KMS-11 (cell line): ENCODE data around the gene CROT.

Source experiments
- H2AFZ ChIP-seq: fragments of 200-600 bp; sonication (generic); 2 replicates; pipeline ENCODE4 v1.6.1; 2016; ENCODE audit warnings: antibody characterized with exemption, mixed run types, low read depth
- H3K27ac ChIP-seq: fragments of 200-600 bp; sonication (generic); 2 replicates; pipeline ENCODE4 v1.6.1; 2016; ENCODE audit warnings: mild to moderate bottlenecking, mixed run types
- H3K27me3 ChIP-seq: fragments of 200-600 bp; sonication (generic); 2 replicates; pipeline ENCODE4 v1.6.1; 2017; ENCODE audit warnings: mild to moderate bottlenecking, low read depth, mixed run types, moderate library complexity; ENCODE audit not compliant: insufficient read depth
- H3K36me3 ChIP-seq: fragments of 200-600 bp; sonication (generic); 2 replicates; pipeline ENCODE4 v1.6.1; 2017; ENCODE audit warnings: mild to moderate bottlenecking, mixed run types; ENCODE audit not compliant: insufficient read depth
- H3K4me1 ChIP-seq: fragments of 200-600 bp; sonication (generic); 2 replicates; pipeline ENCODE4 v1.6.1; 2016; ENCODE audit warnings: mild to moderate bottlenecking, low read depth, mixed run types; ENCODE audit not compliant: poor library complexity, severe bottlenecking
- H3K4me2 ChIP-seq: fragments of 200-600 bp; sonication (generic); 2 replicates; pipeline ENCODE4 v1.7.0; 2016; ENCODE audit warnings: mild to moderate bottlenecking, mixed run types
- H3K4me3 ChIP-seq: fragments of 200-600 bp; sonication (generic); IDR thresholded peaks from 2 replicates; pipeline ENCODE4 v1.6.1; 2017; ENCODE audit warnings: low read depth, low read length, mixed read lengths; ENCODE audit not compliant: insufficient read depth
- H3K79me2 ChIP-seq: fragments of 200-600 bp; sonication (generic); 2 replicates; pipeline ENCODE4 v1.6.1; 2016; ENCODE audit warnings: low read depth, mixed run types; ENCODE audit not compliant: insufficient read depth
- H3K9ac ChIP-seq: fragments of 200-600 bp; sonication (generic); 2 replicates; pipeline ENCODE4 v1.6.1; 2016; ENCODE audit warnings: mild to moderate bottlenecking, mixed run types
- H4K20me1 ChIP-seq: fragments of 200-600 bp; sonication (generic); 2 replicates; pipeline ENCODE4 v1.6.1; 2016; ENCODE audit warnings: mild to moderate bottlenecking, mixed run types; ENCODE audit not compliant: insufficient read depth
- CTCF ChIP-seq: fragments of 200-600 bp; sonication (generic); conservative IDR thresholded peaks from 2 replicates; pipeline ENCODE4 v1.6.1; 2017; ENCODE audit warnings: low read depth, mild to moderate bottlenecking, antibody characterized with exemption, low read length, moderate library complexity, mixed read lengths

The CROT gene

GRCh38 chr7:87398446-87398845, 53.0 kb downstream of the CROT start:
- H3K9ac ChIP-seq = no peak overlapping the region
- no peak overlapping the region for H3K27ac ChIP-seq
- H4K20me1 ChIP-seq = no peaks in the 10 kb centered on the region
- H3K79me2 ChIP-seq = no peaks in the 10 kb centered on the region
- TF ChIP-seq CTCF = no peak
- H3K4me2 ChIP-seq = no peak overlapping the region
- H3K4me1 ChIP-seq = no peaks in the 10 kb centered on the region
- H3K27me3 ChIP-seq = no peaks in the 10 kb centered on the region
- no peak overlapping the region for H2AFZ ChIP-seq
- H3K4me3 ChIP-seq = no peak overlapping the region
- H3K36me3 ChIP-seq = no peaks in the 10 kb centered on the region

- no peaks in the 10 kb centered on the region for H3K27me3 ChIP-seq
- no peak for TF ChIP-seq CTCF
Measured at GRCh38 chr7:87404674-87405073, 59.2 kb downstream of the CROT start.

DNA sequence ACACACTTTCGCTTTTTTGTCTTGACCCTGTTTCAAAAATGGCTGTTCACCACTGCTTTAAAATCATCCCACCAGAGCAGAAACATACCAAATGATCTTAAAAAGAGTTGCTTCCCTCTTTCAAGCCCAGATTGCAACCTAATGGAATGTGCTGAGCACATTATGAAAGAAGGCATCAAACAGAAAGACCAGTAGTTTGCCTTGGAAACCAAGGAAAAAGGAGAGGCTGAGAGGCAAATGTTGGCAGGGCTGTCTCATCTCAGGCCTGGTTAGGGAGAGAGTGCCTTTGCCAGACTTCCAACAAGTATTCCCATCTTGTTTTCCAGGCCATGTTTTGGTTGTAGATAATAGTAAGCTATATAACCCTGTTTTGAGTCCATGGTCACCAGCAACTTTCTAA, 65.7 kb downstream of the CROT start:
- Histone ChIP-seq H2AFZ (no peak overlapping the region), H3K4me3 (no peak overlapping the region), H3K4me2 (no peak overlapping the region), H3K79me2 (no peaks in the 10 kb centered on the region), H3K9ac (no peak overlapping the region), H4K20me1 (no peaks in the 10 kb centered on the region), H3K27me3 (no peaks in the 10 kb centered on the region), H3K27ac (no peak overlapping the region), H3K36me3 (no peaks in the 10 kb centered on the region), H3K4me1 (no peaks in the 10 kb centered on the region)
- no peak for TF ChIP-seq CTCF

More at GRCh38 chr7:87404674-87405073, 59.2 kb downstream of the CROT start:
- Histone ChIP-seq H2AFZ (no peak overlapping the region), H3K36me3 (no peaks in the 10 kb centered on the region), H3K4me2 (no peak overlapping the region), H3K79me2 (no peaks in the 10 kb centered on the region), H3K4me3 (no peak overlapping the region), H3K4me1 (no peaks in the 10 kb centered on the region), H3K27ac (no peak overlapping the region), H4K20me1 (no peaks in the 10 kb centered on the region), H3K9ac (no peak overlapping the region)

GRCh38 chr7:87413029-87413428, 67.6 kb downstream of the CROT start:
- H3K27ac ChIP-seq = no peak overlapping the region
- H3K4me3 ChIP-seq = no peak overlapping the region
- H3K4me1 ChIP-seq = no peaks in the 10 kb centered on the region
- no peak overlapping the region for H2AFZ ChIP-seq
- TF ChIP-seq CTCF = no peak
- no peak overlapping the region for H3K9ac ChIP-seq
- H3K4me2 ChIP-seq = no peak overlapping the region
- H3K79me2 ChIP-seq = no peaks in the 10 kb centered on the region
- H3K36me3 ChIP-seq = no peaks in the 10 kb centered on the region
- H4K20me1 ChIP-seq = no peaks in the 10 kb centered on the region
- H3K27me3 ChIP-seq = no peaks in the 10 kb centered on the region
